ENCODE data around the gene DNAJB4. TPM values are rescaled to one million over a fixed set of nuclear protein-coding genes. Genes with fewer than 3 reads are reported as not detected.

The DNAJB4 gene
- total and polyA plus RNA-seq, 2 experiments from 2014 or later, result 12.4 to 12.9 TPM

DNA sequence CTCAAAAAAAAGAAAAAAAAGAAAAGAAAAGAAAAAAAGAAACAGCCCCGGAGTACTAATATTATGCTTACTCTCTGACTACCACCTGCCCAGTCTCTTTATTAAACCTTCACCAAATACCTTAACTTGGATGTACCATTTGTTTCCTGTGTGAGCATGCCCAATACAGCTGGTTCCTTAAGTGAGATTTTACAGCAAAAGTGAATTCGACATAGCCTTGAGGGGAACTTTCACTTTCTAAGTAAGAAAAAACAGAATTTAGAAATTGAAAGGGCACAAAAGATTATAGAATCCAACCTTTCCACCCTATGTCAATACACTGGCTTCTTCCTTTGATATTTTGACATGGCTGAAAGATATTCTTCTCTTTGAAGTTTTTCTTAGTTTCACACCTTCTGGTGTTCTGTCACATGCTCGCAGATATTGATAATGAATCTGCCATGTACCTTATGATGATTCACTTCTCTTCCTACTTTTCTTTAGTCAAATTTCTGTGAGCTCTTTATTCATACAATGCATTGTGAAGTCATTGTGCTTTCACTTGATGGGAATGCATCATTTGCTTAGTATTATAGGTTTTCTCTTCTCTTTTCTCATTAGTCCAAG lies 35.8 kb downstream of the DNAJB4 start:
- H3K4me1 Mint-ChIP-seq, result peaks cover 12% of the 10 kb centered on the region

More for the DNA sequence above, 35.8 kb downstream of the DNAJB4 start:
- Mint-ChIP-seq H3K9me3 (no peaks in the 10 kb centered on the region), H3K4me3 (no peak overlapping the region), H3K27ac (no peak overlapping the region), H3K27me3 (ENCODE audit: insufficient read depth, low read depth, poor library complexity) (peaks cover 10% of the 10 kb centered on the region), H3K36me3 (ENCODE audit: low read depth) (no peaks in the 10 kb centered on the region)
- Histone ChIP-seq H3K27me3 (ENCODE audit: insufficient read depth) (peaks cover 14% of the 10 kb centered on the region), H3K27ac (ENCODE audit: low read depth) (no peak overlapping the region), H3K4me1 (ENCODE audit: insufficient read depth) (peaks cover 13% of the 10 kb centered on the region; the same call in 1 of the 2 replicates), H3K4me3 (no peak overlapping the region), H3K36me3 (ENCODE audit: insufficient read depth) (no peaks in the 10 kb centered on the region), H4K20me1 (replicated peaks; ENCODE audit: insufficient read depth) (no peaks in the 10 kb centered on the region), H3K4me2 (no peak overlapping the region), H2AFZ (no peak overlapping the region), H3F3A (replicated peaks; ENCODE audit: low read depth) (no peaks in the 10 kb centered on the region), H3K79me2 (replicated peaks; ENCODE audit: insufficient read depth) (no peaks in the 10 kb centered on the region), H3K9me2 (ENCODE audit: insufficient read depth) (no peaks in the 10 kb centered on the region)
- no peak for TF ChIP-seq ZNF114 (CRISPR knock-in tag; IDR thresholded peaks at IDR 0.05)
- TF ChIP-seq CREB1 (CRISPR knock-in tag; IDR thresholded peaks at IDR 0.05; ENCODE audit: low read depth), result no peak
- TF ChIP-seq JUNB (IDR thresholded peaks at IDR 0.05; ENCODE audit: unreplicated experiment), result no peak
- no peak for TF ChIP-seq STAT1 (IDR thresholded peaks at IDR 0.05; ENCODE audit: unreplicated experiment)
- TF ChIP-seq, protein P1, sequence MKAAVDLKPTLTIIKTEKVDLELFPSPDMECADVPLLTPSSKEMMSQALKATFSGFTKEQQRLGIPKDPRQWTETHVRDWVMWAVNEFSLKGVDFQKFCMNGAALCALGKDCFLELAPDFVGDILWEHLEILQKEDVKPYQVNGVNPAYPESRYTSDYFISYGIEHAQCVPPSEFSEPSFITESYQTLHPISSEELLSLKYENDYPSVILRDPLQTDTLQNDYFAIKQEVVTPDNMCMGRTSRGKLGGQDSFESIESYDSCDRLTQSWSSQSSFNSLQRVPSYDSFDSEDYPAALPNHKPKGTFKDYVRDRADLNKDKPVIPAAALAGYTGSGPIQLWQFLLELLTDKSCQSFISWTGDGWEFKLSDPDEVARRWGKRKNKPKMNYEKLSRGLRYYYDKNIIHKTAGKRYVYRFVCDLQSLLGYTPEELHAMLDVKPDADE (IDR thresholded peaks at IDR 0.05), result no peak
- TF ChIP-seq EZH2phosphoT487 (IDR thresholded peaks at IDR 0.05; ENCODE audit: unreplicated experiment), result no peak
- TF ChIP-seq POLR2AphosphoS5 (IDR thresholded peaks at IDR 0.05; ENCODE audit: low read depth), result no peak
- TF ChIP-seq EZH2 (IDR thresholded peaks at IDR 0.05; ENCODE audit: low read depth, unreplicated experiment), result no peak
- no peak for TF ChIP-seq NANOG (IDR thresholded peaks at IDR 0.05; ENCODE audit: borderline replicate concordance)
- TF ChIP-seq, protein P2, sequence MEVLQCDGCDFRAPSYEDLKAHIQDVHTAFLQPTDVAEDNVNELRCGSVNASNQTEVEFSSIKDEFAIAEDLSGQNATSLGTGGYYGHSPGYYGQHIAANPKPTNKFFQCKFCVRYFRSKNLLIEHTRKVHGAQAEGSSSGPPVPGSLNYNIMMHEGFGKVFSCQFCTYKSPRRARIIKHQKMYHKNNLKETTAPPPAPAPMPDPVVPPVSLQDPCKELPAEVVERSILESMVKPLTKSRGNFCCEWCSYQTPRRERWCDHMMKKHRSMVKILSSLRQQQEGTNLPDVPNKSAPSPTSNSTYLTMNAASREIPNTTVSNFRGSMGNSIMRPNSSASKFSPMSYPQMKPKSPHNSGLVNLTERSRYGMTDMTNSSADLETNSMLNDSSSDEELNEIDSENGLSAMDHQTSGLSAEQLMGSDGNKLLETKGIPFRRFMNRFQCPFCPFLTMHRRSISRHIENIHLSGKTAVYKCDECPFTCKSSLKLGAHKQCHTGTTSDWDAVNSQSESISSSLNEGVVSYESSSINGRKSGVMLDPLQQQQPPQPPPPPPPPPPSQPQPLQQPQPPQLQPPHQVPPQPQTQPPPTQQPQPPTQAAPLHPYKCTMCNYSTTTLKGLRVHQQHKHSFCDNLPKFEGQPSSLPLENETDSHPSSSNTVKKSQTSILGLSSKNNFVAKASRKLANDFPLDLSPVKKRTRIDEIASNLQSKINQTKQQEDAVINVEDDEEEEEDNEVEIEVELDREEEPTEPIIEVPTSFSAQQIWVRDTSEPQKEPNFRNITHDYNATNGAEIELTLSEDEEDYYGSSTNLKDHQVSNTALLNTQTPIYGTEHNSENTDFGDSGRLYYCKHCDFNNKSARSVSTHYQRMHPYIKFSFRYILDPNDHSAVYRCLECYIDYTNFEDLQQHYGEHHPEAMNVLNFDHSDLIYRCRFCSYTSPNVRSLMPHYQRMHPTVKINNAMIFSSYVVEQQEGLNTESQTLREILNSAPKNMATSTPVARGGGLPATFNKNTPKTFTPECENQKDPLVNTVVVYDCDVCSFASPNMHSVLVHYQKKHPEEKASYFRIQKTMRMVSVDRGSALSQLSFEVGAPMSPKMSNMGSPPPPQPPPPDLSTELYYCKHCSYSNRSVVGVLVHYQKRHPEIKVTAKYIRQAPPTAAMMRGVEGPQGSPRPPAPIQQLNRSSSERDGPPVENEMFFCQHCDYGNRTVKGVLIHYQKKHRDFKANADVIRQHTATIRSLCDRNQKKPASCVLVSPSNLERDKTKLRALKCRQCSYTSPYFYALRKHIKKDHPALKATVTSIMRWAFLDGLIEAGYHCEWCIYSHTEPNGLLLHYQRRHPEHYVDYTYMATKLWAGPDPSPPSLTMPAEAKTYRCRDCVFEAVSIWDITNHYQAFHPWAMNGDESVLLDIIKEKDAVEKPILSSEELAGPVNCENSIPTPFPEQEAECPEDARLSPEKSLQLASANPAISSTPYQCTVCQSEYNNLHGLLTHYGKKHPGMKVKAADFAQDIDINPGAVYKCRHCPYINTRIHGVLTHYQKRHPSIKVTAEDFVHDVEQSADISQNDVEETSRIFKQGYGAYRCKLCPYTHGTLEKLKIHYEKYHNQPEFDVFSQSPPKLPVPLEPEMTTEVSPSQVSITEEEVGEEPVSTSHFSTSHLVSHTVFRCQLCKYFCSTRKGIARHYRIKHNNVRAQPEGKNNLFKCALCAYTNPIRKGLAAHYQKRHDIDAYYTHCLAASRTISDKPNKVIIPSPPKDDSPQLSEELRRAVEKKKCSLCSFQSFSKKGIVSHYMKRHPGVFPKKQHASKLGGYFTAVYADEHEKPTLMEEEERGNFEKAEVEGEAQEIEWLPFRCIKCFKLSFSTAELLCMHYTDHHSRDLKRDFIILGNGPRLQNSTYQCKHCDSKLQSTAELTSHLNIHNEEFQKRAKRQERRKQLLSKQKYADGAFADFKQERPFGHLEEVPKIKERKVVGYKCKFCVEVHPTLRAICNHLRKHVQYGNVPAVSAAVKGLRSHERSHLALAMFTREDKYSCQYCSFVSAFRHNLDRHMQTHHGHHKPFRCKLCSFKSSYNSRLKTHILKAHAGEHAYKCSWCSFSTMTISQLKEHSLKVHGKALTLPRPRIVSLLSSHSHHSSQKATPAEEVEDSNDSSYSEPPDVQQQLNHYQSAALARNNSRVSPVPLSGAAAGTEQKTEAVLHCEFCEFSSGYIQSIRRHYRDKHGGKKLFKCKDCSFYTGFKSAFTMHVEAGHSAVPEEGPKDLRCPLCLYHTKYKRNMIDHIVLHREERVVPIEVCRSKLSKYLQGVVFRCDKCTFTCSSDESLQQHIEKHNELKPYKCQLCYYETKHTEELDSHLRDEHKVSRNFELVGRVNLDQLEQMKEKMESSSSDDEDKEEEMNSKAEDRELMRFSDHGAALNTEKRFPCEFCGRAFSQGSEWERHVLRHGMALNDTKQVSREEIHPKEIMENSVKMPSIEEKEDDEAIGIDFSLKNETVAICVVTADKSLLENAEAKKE (CRISPR knock-in tag; IDR thresholded peaks at IDR 0.05), result no peak
- ATAC-seq (no peak), DNase-seq (ENCODE audit: low spot score) (no peak)

Measured in GM23338 (cell line).